ENCODE results near the gene CASK.
A peak's percentile ranks its signal among the peaks of the same experiment; 100 is the strongest.
"Not testable (repeated sequence)": the region's sequence is repeated elsewhere in the genome, so short reads cannot be mapped to it uniquely, and the experiment has no call there.

Gene CASK

DNA sequence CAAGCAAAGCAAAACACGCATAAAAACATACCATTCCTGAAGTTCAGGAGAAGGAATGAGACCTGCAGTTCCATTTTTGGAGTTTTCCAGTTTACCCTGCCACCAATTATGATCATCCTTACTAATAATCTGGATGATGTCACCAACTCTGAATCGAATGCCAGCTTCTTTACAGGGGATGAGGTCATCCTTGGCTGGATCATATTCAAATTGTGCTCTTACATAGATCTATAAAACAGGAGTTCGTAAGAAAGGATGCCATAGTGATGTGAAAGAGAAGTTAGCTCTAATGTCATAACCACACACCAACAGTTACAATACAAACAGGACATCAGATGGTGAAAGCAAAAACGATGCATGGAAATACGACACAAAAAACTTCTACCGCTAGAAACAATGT is 369.7 kb downstream of the CASK start:
- DNase-seq = no peak

GRCh38 chrX:41548411-41548810 is 374.9 kb downstream of the CASK start:
- no peak for DNase-seq

DNA sequence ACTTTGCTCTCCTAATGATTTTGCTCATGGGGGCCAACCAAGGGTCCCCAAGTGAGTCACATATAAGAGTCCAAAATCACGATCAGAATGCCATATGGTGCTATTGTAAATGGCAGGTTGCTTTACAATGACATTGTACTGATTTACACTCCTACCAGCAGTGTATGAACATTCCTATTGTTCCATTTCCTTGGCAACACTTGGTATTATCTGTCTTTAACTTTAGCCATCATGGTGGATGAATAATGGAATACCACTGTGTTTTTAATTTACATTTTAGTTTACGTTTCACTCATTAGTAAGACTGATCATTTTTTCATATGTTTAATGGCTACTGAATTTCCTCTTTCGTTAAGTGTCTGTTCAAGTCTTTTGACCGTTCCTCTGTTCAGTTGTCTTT is 379.7 kb downstream of the CASK start:
- DNase-seq = no peak

DNA sequence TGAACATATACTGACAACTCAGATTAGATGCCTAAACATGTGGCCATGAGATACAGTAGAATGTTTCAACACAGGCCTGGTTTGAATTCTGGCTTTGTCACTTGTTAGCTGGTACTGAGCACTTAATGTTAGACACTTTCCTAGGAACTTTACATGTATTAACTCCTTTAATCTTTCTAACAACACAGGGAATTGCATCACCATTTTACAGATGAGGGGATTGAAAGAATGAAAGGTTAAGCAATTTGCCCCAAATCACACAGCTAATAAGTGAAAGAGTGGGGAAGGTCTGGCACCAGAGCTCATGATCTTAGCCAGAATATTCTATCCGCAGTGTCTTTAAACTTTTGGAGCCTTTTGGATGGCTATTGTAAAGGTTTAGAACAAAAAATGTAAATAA is 380.3 kb downstream of the CASK start:
- DNase-seq = no peak

- no peak for DNase-seq
Measured at GRCh38 chrX:41542536-41542935, 380.8 kb downstream of the CASK start.

GRCh38 chrX:41542135-41542534 is 381.2 kb downstream of the CASK start:
- DNase-seq = no peak

- DNase-seq = no peak
Measured at GRCh38 chrX:41541386-41541785, 382.0 kb downstream of the CASK start.

DNA sequence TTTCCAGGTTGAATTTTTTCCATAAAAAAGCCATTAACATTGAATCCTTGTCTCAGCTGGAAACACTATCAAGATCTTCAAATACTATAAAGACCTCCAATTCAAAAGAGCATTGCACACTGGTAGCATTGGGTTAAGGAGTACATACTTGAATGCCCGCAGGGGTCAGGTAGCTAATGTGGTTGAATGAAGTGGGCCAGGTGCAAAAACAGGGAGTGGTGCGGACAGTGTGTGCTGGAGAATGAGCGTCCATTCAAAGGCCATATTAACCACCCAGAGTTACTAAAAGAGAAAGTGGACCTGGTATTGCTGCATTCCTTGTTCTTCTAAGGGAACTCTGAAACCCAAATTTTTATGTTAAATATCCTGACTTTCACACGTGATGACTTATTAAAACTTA is 384.6 kb downstream of the CASK start:
- DNase-seq = no peak

DNA sequence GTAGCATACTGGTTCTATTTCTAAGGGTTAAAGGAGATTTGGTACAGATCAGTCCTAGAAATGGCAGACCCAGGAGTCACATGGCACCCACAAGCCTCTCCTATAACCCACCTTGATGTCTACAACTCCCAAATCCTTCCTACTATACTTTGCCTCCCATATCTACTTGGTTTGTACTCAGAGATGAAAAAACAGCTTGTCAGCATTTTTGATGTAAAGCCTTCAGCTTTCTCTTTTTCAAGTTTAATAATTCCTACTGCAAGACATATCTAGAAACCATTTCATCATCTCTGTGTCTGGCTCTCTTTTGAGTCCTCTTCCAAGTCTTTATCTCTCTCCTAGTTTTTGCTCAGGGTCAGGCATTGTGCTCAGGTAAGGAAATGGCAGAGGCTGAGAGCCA is 393.3 kb downstream of the CASK start:
- DNase-seq = no peak

DNA sequence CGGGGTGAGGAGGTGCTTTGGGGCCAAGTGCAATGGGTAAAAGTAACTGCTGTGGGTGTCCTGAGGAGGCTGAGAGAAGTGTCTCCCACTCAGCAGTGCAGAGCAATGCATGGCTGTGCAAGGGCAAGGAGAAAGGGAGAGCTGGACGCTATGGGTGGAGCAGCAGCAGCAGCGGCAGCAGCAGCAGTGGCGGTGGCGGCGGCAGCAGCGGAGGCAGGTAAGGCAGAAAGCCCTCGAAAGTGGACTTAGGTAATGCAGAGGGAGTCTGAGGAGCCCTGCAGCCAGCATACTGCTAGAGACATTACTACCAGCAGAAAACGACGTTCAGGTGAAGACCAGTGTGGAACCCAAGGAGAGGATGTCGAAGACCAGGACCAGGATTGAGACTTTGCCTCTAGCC is 394.1 kb downstream of the CASK start:
- no peak for DNase-seq

GRCh38 chrX:41528784-41529183 is 394.6 kb downstream of the CASK start:
- no peak for DNase-seq

GRCh38 chrX:41526925-41527324 is 396.4 kb downstream of the CASK start:
- no peak for DNase-seq

DNA sequence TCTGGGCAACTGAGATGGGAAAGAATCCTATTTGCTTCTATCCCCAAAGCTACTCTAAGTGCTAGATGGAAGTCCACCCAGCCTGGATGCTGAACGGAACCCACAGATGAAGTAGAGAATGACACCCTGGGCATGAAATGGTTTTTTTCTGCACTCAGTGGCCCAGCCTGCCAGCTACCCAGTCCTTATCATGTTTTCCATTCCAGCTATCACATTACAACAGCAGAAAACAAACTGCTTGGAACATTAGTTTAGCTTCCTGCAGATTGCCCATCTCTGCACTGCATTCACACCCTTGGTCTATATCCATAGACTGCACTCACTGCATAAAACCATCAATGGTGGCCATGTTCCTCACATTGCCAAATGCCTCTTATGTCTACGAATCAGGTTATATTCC is 397.1 kb downstream of the CASK start:
- DNase-seq = no peak

DNA sequence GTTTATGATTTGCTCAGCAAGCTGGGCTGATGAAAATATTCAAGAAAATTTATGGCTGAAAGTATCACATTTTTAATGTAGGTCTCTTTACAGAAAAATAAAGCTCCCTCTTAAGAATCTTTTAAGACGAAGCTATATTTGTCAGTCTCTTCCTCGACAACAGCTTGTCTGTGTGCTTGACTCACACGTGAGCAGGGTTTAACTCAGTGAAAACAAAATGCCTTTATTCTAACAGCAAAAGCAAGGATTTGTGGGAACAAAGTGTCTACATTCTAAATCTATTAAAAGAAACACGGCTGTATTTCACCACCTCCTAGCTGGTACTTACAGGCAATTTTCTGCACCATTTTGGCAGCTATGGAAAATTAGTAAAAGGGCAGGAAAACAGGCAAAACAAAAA is 400.7 kb downstream of the CASK start:
- DNase-seq = no peak

GRCh38 chrX:41522081-41522480 is 401.3 kb downstream of the CASK start:
- DNase-seq = no peak

DNA sequence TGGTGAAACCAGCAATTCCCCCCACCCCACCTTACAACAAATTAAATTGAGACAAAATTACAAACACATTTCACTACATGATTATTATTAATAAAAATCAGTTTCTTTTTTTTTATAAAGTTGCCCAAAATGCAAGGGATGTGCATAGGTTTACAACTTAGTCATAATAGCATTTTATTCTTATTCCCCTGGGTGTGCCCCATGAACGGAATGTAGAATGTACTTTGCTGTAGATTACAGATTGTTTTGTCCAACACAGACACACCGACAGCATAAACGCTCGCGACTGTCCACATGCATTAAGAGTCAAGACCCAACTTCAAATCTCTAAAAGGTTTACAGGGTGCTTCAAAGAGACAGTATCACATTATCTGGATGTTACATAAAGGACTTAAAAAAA is 403.9 kb downstream of the CASK start:
- no peak for DNase-seq

GRCh38 chrX:41518841-41519220 is 404.5 kb downstream of the CASK start:
- no peak for DNase-seq

- peak; percentile 29 to 30 for DNase-seq
Measured at GRCh38 chrX:41518127-41518840, 405.1 kb downstream of the CASK start.

GRCh38 chrX:41516999-41517765 is 406.2 kb downstream of the CASK start:
- DNase-seq = no peak

DNA sequence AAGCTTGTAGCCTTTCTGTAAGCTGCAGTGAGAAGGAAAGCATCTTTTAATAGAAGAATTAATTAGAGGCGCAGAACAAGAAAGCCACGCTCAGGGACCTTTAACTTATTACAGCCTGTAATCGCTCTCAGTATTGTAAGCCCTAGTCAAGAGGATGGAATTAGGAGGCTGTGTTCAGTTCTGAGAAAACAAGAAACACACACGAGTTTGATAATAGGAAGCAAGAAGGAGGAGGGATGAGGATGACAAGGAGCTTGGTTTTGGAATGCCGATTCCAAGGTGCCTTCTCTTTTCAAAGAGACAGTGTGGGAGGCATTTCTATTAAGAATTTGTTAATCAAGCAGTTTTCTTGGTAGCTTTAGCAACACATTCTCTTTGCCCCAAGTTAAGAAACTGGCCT is 406.9 kb downstream of the CASK start:
- DNase-seq = no peak

- DNase-seq = no peak
Measured at GRCh38 chrX:41515376-41515775, 408.0 kb downstream of the CASK start.

DNA sequence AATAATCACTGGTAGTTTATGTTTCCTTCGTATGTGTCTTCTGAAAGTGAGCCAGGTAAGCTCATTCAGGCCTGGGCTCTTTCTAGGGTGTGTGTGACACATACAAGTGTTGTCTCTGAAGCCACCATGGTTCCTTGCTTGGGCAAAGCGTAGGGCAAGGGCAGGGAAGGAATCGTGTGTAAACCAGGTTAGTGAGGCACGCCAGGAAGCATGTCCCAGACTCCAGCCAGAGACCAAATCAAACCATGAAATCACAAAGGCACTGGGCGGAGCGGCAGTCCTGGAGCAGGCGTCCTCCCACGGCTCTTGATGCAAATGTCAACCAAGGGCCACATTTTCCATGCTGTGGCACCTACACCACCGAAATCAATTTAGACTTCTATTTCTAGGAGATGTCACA is 409.2 kb downstream of the CASK start:
- DNase-seq = no peak

DNA sequence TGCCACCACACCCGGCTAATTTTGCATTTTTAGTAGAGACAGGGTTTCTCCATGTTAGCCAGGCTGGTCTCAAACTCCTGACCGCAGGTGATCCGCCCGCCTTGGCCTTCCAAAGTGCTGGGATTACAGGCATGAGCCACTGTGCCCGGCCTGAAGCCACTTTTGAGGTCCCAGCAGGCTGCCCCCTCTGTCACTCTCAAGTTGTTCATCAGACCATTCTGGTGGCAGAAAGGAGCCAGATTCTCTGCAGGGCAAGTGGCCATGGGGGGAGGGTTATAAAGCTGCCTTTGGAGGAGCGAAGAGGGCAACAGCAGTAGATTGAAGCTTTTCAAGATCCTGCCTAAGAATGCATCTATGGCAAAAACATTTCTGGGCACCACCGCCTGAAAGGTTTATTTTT is 410.5 kb downstream of the CASK start:
- not testable (repeated sequence) for DNase-seq

DNA sequence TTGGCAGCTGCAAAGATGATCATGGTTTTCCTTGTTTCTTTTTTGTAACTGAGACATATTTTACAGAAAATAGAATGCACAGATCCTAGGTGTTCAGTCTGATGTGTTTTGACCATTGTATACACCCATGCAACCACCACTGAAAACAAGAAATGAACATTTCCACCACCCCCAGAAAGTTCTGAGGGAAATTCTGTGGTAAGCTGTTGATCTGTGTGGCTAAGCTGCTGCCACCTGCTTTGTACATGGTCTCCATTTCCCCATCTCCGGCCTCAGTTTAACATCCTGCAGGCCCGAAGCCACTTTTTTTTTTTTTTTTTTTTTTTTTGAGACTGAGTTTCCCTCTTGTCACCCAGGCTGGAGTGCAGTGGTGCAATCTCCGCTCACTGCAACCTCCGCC is 411.0 kb downstream of the CASK start:
- DNase-seq = no peak

GRCh38 chrX:41507919-41508318 is 415.4 kb downstream of the CASK start:
- no peak for DNase-seq
